Measurements from ENCODE around the gene METTL2B.
"Not testable (repeated sequence)": the region's sequence is repeated elsewhere in the genome, so short reads cannot be mapped to it uniquely, and the experiment has no call there.

Gene METTL2B

DNA sequence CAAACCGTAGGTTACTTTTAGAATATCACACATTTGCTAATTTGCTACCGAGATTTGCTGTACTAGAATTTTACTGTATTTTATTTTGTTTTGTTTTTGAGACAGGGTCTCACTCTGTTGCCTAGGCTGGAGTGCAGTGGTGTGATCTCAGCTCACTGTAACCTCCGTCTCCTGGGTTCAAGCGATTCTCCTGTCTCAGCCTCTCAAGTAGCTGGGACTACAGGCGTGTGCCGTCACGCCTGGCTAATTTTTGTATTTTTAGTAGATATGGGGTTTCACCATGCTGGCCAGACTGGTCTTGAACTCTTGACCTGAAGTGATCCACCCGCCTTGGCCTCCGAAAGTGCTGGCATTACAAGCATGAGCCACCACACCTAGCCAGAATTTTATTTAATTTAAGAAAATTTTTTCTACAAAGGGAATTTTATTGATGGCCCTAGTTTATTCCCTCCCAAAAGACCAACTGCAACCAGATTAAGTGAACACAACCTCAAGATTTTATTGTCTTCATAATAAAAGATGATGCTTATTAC is 69.8 kb downstream of the METTL2B start:
- not testable (repeated sequence) for H3K4me3 ChIP-seq (ENCODE audit: insufficient read depth, low read length, poor library complexity, severe bottlenecking); H4K20me1 ChIP-seq (ENCODE audit: low read depth, low read length); H3K9ac ChIP-seq (ENCODE audit: low read length); H3K27me3 ChIP-seq (ENCODE audit: low read length); H3K9me3 ChIP-seq (ENCODE audit: insufficient read depth, low read length); H3K4me2 ChIP-seq (ENCODE audit: low read depth, low read length, poor library complexity, severe bottlenecking); H3F3A ChIP-seq (ENCODE audit: insufficient read depth); H3K27ac ChIP-seq (ENCODE audit: low read depth, low read length); H2AFZ ChIP-seq (ENCODE audit: low read depth, low read length, severe bottlenecking); H3K36me3 ChIP-seq (ENCODE audit: low read length); H3K9me2 ChIP-seq (replicated peaks; ENCODE audit: insufficient read depth, low read length)
- peaks cover 47% of the 10 kb centered on the region for H3K79me2 ChIP-seq (ENCODE audit: insufficient read depth, low read length)

DNA sequence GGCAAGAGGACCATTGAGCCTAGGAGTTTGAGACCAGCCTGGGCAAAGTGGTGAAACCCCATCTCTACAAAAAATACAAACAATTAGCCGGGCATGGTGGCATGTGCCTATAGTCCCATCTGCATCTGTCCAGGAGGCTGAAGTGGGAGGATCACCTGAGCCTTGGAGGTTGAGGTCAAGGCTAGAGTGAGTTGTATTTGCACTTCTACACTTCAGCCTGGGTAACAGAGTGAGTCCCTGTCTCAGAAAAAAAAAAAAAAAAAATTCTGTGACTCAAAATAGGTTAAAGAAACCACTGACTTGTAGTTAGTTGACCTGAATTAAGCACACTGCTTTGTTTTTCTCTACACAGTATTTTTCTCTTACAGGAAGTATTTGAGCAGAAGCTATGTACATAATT is 74.4 kb downstream of the METTL2B start:
- Histone ChIP-seq H3F3A (ENCODE audit: insufficient read depth) (no peaks in the 10 kb centered on the region), H3K9ac (ENCODE audit: low read length) (no peak overlapping the region), H3K4me2 (ENCODE audit: low read depth, low read length, poor library complexity, severe bottlenecking) (no peak overlapping the region), H4K20me1 (ENCODE audit: low read depth, low read length) (no peaks in the 10 kb centered on the region), H3K9me3 (ENCODE audit: insufficient read depth, low read length) (no peaks in the 10 kb centered on the region), H2AFZ (ENCODE audit: low read depth, low read length, severe bottlenecking) (no peak overlapping the region), H3K9me2 (replicated peaks; ENCODE audit: insufficient read depth, low read length) (no peaks in the 10 kb centered on the region), H3K27me3 (ENCODE audit: low read length) (no peaks in the 10 kb centered on the region), H3K4me3 (ENCODE audit: insufficient read depth, low read length, poor library complexity, severe bottlenecking) (no peak overlapping the region), H3K79me2 (ENCODE audit: insufficient read depth, low read length) (peaks cover 37% of the 10 kb centered on the region), H3K36me3 (ENCODE audit: low read length) (no peaks in the 10 kb centered on the region), H3K27ac (ENCODE audit: low read depth, low read length) (no peak overlapping the region)
- no peak for TF ChIP-seq EZH2phosphoT487 (conservative IDR thresholded peaks at IDR 0.05; ENCODE audit: low read length)
- TF ChIP-seq, protein P1, sequence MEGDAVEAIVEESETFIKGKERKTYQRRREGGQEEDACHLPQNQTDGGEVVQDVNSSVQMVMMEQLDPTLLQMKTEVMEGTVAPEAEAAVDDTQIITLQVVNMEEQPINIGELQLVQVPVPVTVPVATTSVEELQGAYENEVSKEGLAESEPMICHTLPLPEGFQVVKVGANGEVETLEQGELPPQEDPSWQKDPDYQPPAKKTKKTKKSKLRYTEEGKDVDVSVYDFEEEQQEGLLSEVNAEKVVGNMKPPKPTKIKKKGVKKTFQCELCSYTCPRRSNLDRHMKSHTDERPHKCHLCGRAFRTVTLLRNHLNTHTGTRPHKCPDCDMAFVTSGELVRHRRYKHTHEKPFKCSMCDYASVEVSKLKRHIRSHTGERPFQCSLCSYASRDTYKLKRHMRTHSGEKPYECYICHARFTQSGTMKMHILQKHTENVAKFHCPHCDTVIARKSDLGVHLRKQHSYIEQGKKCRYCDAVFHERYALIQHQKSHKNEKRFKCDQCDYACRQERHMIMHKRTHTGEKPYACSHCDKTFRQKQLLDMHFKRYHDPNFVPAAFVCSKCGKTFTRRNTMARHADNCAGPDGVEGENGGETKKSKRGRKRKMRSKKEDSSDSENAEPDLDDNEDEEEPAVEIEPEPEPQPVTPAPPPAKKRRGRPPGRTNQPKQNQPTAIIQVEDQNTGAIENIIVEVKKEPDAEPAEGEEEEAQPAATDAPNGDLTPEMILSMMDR (IDR thresholded peaks at IDR 0.05; ENCODE audit: insufficient read depth, low read length, poor library complexity, severe bottlenecking): no peak

DNA sequence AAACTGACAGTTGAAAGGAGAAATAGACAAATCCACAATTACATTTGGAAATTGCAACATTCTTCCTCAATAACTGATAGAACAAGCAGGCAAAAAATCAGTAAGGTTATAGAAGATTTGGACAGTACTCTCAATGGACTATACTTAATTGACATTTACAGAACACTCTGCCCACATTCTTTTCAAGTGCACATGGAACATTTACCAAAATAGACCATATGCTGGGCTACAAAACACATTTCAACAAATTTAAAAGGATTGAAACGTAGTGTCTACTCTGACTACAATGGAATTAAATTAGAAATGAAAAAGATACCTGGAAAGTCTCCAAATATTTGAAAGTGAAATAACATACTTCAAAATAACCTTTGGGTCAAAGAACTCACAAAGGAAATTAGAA is 77.8 kb downstream of the METTL2B start:
- H4K20me1 ChIP-seq (ENCODE audit: low read depth, low read length); H3K4me2 ChIP-seq (ENCODE audit: low read depth, low read length, poor library complexity, severe bottlenecking); H2AFZ ChIP-seq (ENCODE audit: low read depth, low read length, severe bottlenecking); H3K9ac ChIP-seq (ENCODE audit: low read length); H3K27ac ChIP-seq (ENCODE audit: low read depth, low read length); H3F3A ChIP-seq (ENCODE audit: insufficient read depth); H3K27me3 ChIP-seq (ENCODE audit: low read length); H3K9me2 ChIP-seq (replicated peaks; ENCODE audit: insufficient read depth, low read length); H3K9me3 ChIP-seq (ENCODE audit: insufficient read depth, low read length); H3K4me3 ChIP-seq (ENCODE audit: insufficient read depth, low read length, poor library complexity, severe bottlenecking); H3K36me3 ChIP-seq (ENCODE audit: low read length): not testable (repeated sequence)
- peaks cover 29% of the 10 kb centered on the region; the same call in 1 of the 2 replicates for H3K79me2 ChIP-seq (ENCODE audit: insufficient read depth, low read length)
